Activated CD4-positive, alpha-beta T cell treated with anti-CD3 and anti-CD28 coated beads for 48 hours (primary cell): ENCODE measurements around the gene SCO1.
A peak's percentile ranks its signal among the peaks of the same experiment; 100 is the strongest.

Experiments used
- DNase-seq: peaks from one replicate; pipeline ENCODE4 v3.0.0-alpha.2; 2020

The SCO1 gene

GRCh38 chr17:10649602-10650001 lies 47.7 kb downstream of the SCO1 start:
- DNase-seq: no peak

GRCh38 chr17:10648956-10649355 lies 48.4 kb downstream of the SCO1 start:
- DNase-seq: no peak

DNA sequence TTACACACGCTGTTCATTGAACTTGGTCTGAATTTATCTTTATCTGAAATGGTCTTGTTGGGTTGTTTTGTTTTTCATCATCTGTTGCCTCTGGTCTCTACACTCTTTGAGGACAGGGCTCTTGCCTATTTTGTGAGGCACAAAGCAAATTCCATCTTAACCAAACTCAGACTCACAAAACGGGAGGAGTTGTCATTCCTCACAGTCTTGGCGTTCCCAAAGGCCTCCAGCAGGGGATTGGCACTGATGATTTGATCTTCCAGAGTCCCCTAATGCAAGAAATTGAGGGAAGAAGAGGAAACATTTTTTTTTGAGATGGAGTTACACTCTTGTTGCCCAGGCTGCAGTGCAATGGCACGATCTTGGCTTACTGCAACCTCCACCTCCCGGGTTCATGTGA lies 49.0 kb downstream of the SCO1 start:
- DNase-seq: no peak

DNA sequence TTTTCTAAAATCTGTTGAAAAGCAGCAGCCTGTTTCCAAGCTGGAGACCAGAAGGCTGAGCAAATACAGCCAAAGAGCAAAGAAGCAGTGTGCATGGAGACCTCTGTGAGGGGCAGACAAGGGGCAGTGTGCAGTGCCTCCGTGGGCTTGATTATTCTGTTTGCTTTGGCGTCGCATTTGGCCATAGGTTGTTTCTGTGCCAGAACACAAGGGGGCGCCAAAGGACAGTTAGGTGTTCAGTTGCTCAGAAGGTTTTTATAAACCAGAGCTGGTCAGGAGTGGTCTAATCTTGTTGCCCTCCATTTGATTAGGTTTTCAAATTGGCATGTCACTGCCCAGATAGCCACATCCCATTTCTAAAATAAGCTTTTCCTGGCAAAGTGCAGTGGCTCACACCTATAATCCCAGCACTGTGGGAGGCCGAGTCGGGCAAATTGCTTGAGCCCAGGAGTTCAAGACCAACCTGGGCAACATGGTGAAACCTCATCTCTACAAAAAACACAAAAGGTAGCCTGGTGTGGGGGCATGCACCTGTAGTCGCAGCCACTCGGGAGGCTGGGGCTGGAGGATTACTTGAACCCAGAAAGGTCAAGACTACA lies 50.8 kb downstream of the SCO1 start:
- DNase-seq: peak; percentile 81

GRCh38 chr17:10640475-10640874 lies 56.9 kb downstream of the SCO1 start:
- DNase-seq: no peak

- DNase-seq: no peak
Observed at GRCh38 chr17:10638151-10638550, 59.2 kb downstream of the SCO1 start.

DNA sequence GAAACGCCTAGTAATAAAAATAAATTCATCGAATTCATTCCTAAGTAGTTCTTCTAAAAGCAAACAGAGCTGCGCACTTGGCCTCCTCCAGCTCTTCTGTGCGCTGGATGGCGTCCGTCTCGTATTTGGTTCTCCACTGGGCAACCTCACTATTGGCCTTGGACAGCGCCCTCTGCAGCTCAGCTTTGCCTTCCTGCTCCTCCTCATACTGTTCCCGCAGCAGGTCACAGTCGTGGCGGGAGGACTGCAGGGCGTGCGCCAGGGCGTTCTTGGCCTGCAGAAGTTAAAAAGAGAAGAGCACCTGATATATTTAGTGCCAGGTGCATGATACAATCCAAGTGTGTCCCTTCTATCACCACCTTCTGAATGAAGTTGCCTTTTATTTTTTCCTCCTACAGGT lies 62.0 kb downstream of the SCO1 start:
- no peak for DNase-seq

DNA sequence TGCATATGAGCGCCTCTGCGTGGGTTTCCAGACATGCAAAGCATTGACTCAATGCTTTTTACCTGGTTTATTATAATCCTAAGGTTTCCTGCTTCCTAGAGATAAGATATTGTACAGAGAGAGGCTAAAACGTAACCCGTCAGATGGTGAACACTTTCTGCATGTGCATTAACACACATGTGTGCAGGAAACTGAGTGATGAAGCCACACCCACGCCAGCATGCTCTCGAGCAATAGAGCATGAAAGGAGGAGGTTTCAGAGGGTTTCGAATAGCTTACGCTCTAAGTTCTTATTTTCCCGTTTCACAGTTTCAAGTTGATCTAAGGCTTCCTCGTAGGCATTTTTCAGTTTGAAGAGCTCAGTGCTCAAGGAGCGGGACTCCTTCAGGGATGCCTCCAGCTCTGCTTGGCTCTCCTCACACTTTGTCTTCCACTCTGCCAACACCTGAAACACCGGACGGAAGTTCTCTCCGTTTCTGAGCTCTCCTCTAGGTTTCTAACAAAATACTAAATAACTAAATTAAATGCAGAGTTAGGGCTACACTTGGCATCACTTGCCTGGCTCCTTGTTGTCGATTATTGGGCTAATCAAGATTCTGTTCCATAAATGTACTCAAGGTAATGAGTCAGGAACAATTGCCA lies 63.5 kb downstream of the SCO1 start:
- DNase-seq: no peak

- no peak for DNase-seq
Observed at GRCh38 chr17:10631701-10632100, 65.6 kb downstream of the SCO1 start.

DNA sequence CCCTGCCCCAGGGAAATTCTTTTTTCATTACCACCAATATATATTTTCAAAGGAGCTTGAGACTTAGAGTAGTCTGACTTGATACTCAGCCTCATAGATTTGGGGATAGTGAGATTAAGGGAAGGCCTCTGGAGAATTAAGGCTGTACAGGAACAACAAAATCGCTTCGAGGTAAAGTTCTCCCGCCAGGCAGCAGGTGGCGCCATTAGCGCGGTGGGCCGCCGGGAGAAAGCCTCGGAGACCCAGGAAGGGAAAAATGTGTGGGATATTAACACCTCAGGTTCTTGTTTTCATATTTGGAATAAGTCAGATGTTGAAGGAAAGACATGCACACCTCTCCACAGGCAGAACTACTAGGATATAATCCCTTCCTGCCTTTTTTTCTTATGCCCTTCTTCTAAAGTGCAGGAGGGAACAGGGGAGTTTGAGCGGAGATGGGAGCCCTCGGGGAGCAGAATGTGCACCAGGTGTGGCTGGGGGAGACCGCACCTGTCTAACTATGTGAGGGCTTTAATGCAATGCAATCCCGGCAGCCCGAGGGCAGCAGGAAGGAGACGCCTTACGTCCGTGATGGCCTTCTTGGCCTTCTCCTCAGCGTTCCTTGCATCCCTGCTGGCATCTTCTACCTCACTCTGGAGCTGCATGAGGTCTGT lies 66.2 kb downstream of the SCO1 start:
- DNase-seq: peak; percentile 37

DNA sequence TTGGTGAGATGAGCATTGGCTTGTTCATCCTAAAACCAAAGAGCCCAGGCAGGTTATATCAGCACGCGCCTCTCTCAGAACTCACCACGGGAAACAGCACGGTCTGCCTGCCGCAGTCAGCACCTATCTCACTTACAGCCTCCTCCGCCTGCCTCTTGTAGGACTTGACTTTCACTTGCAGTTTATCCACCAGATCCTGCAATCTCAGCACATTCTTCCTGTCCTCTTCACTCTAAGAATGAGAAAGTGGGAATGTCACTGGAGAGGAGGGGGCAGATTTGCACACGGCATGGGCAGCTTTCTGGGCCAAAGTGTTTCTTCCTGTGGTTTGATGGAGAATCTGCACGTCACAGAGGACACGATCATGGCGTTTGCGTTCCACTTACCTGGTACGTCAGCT lies 67.6 kb downstream of the SCO1 start:
- DNase-seq: no peak

GRCh38 chr17:10628756-10629155 lies 68.6 kb downstream of the SCO1 start:
- DNase-seq: peak; percentile 29

GRCh38 chr17:10626390-10626789 lies 70.9 kb downstream of the SCO1 start:
- DNase-seq: no peak

GRCh38 chr17:10624969-10625368 lies 72.4 kb downstream of the SCO1 start:
- no peak for DNase-seq

DNA sequence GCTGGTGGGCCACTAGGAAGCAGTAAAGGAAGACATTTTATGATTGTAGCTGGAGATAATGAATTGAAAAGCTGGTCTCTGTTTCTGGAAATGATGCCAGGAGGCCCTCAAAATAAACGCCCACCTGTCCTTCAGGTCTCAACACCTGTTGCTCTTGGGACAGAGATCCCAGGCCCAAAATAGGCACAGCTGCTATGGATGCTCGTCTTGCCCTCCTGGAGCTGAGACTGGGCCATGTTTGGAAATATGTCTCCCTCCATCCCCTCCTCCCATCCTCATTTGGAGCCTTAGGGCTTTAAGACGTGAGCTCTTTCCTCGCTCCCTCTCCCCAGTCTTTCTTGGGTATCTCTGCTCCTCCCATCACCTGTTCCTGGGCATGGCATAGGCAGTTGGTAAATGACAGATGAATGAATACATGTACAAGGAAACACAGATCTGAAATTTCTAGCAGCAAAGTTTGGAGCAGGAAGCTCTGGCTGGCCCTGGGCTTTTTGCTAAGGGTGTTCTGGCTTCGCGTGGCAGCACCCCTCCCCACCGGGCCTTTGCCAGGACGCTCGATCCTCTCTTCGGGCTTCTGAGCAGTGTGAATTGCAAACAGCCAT lies 73.5 kb downstream of the SCO1 start:
- no peak for DNase-seq

DNA sequence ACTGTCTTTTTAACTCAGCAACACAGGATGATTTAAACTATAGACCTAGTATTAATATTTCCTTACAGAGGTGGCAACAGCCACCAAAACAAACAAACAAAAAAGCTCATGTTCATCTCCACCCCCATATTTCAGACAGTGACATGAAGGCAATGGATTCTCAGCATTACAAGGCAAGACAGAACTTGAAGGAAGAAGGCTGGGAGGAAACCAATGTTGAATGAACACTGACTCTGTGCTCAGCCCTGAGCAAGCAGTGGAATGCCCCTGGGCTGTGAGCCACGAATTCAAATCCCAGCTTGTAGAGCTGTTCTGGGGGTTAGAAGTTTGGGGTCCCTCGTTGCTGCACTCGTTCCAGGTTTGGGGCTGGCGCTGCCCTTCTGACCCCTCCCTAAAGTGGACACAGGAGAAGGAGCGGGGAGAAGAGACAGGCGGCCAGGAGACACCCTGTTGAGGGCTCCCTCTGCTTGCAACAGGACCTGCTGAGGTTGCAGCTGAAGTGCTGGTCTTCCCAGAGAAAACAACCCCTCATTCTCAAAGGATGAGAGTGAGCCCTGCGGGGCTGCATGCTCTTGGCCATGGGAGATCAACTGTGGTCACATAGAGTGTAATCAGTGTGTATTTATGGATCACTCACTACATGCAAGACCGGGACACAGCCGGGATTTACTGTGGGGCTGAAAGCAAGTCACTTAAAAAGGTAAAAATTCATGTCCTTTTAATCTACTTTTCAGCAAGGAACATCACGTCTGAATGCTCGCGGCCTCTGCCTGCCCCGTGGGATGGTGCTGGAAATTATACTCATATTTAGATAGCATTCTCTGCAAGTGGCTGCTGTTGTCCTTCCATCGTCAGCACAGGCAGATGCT lies 74.5 kb downstream of the SCO1 start:
- no peak for DNase-seq
